Thoracic aorta (tissue), 2 donors: ENCODE data around the gene EFR3B. TPM values are rescaled to one million over a fixed set of nuclear protein-coding genes. Genes with fewer than 3 reads are reported as not detected.

ENCODE experiments used
- ATAC-seq: fragments of 150-250 bp; one replicate; pipeline ENCODE4 v1.8.0; 2017; ENCODE audit warnings: low read depth; ENCODE audit not compliant: insufficient number of reproducible peaks, low FRiP score
- DNase-seq: peaks from one replicate; pipeline ENCODE4 v3.0.0-alpha.2; 2020; ENCODE audit warnings: low spot score
- H3K27ac ChIP-seq, 2 donors: fragments of 200-600 bp; sonication (generic); 1 replicate in 1 of 2; 2 replicates in 1 of 2; pipeline ENCODE4 v1.5.1; 2016; ENCODE audit warnings: mild to moderate bottlenecking in 2 of 2, moderate library complexity in 2 of 2
- H3K27me3 ChIP-seq: fragments of 200-600 bp; sonication (generic); replicated peaks from 2 replicates; pipeline ENCODE4 v1.6.0; 2016; ENCODE audit warnings: mild to moderate bottlenecking; ENCODE audit not compliant: insufficient read depth
- H3K36me3 ChIP-seq: fragments of 200-600 bp; sonication (generic); one replicate; pipeline ENCODE4 v1.5.1; 2016
- H3K4me1 ChIP-seq, 2 donors: fragments of 200-600 bp; sonication (generic); 1 replicate in 1 of 2; 2 replicates in 1 of 2; pipeline versions ENCODE4 v1.5.1 to v1.6.0; 2016; ENCODE audit warnings: low read depth in 2 of 2, mild to moderate bottlenecking in 1 of 2; ENCODE audit not compliant: control insufficient read depth in 1 of 2
- H3K4me3 ChIP-seq: fragments of 200-600 bp; sonication (generic); 2 replicates; pipeline ENCODE4 v1.5.1; 2016; ENCODE audit warnings: mild to moderate bottlenecking
- H3K9me3 ChIP-seq: fragments of 200-600 bp; sonication (generic); 2 replicates; pipeline ENCODE4 v1.5.1; 2016
- total RNA-seq, 2 donors: library from RNA; depleted of rRNA; stranded (reverse); fragments of >200 nt; gene quantifications; one replicate each; pipeline versions ENCODE4 v1.1.0 to v1.2.3, GENCODE V29; 2016
- TF ChIP-seq, protein P1 (sequence below): fragments of 200-600 bp; sonication (generic); IDR thresholded peaks from one replicate; pipeline ENCODE4 v1.5.1; 2019; ENCODE audit warnings: antibody characterized with exemption

The EFR3B gene
- total RNA-seq, 2 donors from 2014 or later: 0.81 to 1.4 TPM

DNA sequence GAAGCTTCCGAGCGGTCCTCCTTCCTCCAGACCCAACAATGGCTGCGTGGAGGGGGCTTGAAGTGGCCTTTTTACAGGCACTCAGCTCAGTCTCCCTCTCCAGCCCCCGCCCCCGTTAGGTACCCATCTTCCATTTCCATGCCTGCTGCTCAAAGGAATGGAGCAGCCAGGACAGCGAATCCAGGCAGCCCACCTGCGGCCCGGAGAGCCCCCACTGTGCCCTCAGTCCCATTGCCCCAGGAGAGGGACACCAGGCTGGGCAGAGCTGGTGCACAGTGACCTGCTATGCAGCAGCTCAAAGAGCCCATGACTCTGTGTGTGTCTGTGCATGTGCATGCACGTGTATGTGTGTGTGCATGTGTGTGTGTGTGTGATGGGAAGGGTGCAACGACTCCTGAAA, 137.1 kb downstream of the EFR3B start:
- Histone ChIP-seq H3K4me1 (no peaks in the 10 kb centered on the region), H3K27ac (no peak overlapping the region), H3K9me3 (no peaks in the 10 kb centered on the region), H3K4me3 (no peak overlapping the region), H3K36me3 (no peaks in the 10 kb centered on the region), H3K27me3 (no peaks in the 10 kb centered on the region)
- TF ChIP-seq, protein P1, sequence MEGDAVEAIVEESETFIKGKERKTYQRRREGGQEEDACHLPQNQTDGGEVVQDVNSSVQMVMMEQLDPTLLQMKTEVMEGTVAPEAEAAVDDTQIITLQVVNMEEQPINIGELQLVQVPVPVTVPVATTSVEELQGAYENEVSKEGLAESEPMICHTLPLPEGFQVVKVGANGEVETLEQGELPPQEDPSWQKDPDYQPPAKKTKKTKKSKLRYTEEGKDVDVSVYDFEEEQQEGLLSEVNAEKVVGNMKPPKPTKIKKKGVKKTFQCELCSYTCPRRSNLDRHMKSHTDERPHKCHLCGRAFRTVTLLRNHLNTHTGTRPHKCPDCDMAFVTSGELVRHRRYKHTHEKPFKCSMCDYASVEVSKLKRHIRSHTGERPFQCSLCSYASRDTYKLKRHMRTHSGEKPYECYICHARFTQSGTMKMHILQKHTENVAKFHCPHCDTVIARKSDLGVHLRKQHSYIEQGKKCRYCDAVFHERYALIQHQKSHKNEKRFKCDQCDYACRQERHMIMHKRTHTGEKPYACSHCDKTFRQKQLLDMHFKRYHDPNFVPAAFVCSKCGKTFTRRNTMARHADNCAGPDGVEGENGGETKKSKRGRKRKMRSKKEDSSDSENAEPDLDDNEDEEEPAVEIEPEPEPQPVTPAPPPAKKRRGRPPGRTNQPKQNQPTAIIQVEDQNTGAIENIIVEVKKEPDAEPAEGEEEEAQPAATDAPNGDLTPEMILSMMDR: no peak
- no peak for ATAC-seq
- no peak for DNase-seq

DNA sequence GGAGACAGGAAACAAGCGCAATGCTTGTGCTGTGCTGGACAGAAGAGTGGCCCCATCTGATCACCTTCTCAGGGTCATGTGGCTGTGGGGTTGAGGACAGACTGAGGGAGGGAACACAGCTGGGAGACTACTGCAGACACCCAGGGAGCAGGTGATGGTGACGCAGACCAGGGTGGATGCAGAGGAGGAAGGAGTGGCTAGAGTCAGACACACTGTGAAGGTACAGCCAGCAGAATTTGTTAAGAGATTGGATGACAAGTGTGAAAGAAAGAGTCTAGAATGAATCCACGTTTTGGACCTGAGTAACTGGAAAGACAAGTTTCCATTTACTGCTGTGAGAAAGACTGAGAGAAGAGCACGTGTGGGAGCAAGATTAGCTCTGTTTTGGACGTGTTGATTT, 142.4 kb downstream of the EFR3B start:
- Histone ChIP-seq H3K4me3 (no peak overlapping the region), H3K4me1 (no peaks in the 10 kb centered on the region), H3K27ac (no peak overlapping the region), H3K9me3 (no peaks in the 10 kb centered on the region), H3K27me3 (no peaks in the 10 kb centered on the region), H3K36me3 (no peaks in the 10 kb centered on the region)
- TF ChIP-seq, protein P1: no peak
- DNase-seq (no peak), ATAC-seq (no peak)

DNA sequence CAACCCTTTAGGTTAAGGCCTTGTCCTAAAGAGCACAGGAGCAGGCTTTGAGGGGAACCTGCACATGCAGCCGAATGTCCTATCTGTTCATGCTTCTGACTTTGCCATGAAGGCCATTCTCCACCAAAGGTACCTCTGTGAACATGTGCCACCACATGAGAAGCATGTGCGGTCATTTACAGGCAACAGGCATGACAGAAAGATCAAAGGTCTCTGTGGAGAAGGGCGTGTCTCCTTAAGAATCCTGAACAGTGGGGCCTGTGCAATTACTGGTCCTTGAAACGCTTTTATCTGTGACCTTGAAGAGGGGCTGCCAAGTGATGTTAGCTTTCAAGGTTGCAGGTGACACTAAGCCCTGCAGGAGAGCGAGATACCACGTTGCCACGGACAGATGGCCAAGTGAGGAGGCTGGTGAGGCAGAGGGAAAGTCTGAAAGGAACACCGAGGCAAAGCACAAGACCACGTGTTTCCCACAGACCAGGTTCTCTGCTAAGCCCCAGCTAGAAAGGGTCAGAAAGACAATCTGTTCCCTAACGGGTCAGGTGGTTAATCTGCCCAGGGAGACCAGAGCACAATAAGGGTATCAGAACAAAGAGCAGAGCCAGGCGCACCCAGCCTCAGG, 146.0 kb downstream of the EFR3B start:
- H3K4me3 ChIP-seq: no peak overlapping the region
- H3K4me1 ChIP-seq: no peaks in the 10 kb centered on the region
- TF ChIP-seq, protein P1: no peak
- no peaks in the 10 kb centered on the region for H3K36me3 ChIP-seq
- no peak overlapping the region for H3K27ac ChIP-seq
- ATAC-seq: no peak
- DNase-seq: no peak
- no peaks in the 10 kb centered on the region for H3K9me3 ChIP-seq
- no peaks in the 10 kb centered on the region for H3K27me3 ChIP-seq

DNA sequence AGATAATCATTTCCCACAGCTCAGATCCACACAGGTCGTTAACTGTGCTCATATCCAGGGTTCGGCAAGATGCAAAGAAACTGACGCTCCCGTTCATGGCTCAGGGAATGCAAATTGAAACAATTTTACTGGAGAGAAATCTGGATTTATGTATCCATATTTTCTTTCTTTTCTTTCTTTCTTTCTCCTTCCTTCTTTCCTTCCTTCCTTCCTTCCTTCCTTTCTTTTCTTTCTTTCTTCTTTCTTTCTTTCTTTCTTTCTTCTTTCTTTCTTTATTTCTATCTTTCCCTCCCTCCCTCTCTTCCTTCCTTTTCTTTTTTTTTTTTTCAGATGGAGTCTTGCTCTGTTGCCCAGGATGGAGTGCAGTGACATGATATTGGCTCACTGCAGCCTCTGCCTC, 146.5 kb downstream of the EFR3B start:
- Histone ChIP-seq H3K4me1 (no peaks in the 10 kb centered on the region), H3K4me3 (no peak overlapping the region), H3K36me3 (no peaks in the 10 kb centered on the region), H3K27ac (no peak overlapping the region), H3K9me3 (no peaks in the 10 kb centered on the region), H3K27me3 (no peaks in the 10 kb centered on the region)
- TF ChIP-seq, protein P1: no peak
- no peak for DNase-seq
- no peak for ATAC-seq

DNA sequence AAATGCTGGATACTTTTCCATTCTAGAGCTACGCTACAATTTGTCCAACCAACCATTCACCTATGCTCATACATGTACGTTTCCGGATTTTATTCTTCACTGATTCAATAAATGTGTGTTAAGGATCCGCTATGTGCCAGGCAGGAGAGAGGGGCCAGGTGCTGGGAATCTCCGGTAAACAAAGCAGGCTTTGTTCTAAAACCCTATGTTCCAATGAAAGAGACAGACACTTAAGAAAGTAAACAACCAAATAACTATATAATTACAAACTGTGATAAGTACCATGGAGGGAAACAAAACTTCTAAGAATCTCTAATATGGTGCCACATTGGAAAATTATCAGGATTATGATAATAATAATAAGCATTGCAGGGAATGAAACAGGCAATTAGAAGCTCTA, 148.7 kb downstream of the EFR3B start:
- no peaks in the 10 kb centered on the region for H3K9me3 ChIP-seq
- no peak for DNase-seq
- H3K27ac ChIP-seq: no peak overlapping the region
- no peaks in the 10 kb centered on the region for H3K27me3 ChIP-seq
- TF ChIP-seq, protein P1: no peak
- no peak overlapping the region for H3K4me3 ChIP-seq
- no peak for ATAC-seq
- H3K4me1 ChIP-seq: no peaks in the 10 kb centered on the region
- no peaks in the 10 kb centered on the region for H3K36me3 ChIP-seq
